AG09309 (cell line): ENCODE results near the gene TELO2.

Experiments
- DNase-seq: peaks from one replicate; pipeline ENCODE4 v3.0.0-alpha.2; 2010; ENCODE audit warnings: low read depth
- H3K4me3 ChIP-seq: 2 replicates; pipeline ENCODE4 v1.5.1; 2011; ENCODE audit warnings: mild to moderate bottlenecking, low read depth, low read length, moderate library complexity; ENCODE audit not compliant: control insufficient read depth
- TF ChIP-seq, protein P1 (sequence below): IDR thresholded peaks from 2 replicates; pipeline ENCODE4 v1.5.1; 2011; ENCODE audit warnings: mild to moderate bottlenecking, low read depth, low read length, inconsistent platforms; ENCODE audit not compliant: insufficient read depth, control insufficient read depth; ENCODE audit errors: missing control alignments

The TELO2 gene

DNA sequence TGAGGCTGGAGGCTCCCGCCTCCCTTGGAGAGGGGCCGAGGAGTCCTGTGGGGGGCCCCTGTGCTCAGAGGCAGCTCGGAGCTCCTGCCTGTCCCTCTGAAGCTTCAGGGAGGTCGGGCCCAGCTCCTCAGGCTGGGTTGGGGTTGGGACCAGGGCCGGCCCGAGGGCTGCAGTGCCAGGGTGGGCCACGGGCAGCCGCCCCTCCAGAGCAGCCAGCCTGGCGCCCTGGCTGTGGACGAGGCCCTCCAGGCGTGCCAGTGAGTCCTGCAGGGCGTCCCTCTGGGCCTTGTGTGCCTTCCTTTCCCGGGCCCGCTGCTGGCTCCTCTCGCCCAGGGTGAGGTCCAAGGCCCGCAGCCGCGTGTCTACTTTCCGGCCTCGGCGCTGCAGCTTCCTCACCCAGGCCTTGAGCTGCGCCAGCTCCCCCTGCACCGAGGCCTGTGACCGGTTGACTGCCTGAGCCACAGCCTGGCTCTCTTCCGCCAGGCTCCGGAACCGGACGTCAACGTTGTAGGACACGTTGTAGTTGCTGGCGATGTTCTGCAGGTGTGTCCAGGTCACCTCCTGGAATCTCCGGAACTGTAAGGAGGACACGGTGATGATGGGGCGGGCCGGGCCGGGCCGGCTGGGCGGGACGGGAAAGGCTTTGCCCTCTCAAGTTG lies 5.6 kb upstream of the TELO2 start:
- TF ChIP-seq, protein P1, sequence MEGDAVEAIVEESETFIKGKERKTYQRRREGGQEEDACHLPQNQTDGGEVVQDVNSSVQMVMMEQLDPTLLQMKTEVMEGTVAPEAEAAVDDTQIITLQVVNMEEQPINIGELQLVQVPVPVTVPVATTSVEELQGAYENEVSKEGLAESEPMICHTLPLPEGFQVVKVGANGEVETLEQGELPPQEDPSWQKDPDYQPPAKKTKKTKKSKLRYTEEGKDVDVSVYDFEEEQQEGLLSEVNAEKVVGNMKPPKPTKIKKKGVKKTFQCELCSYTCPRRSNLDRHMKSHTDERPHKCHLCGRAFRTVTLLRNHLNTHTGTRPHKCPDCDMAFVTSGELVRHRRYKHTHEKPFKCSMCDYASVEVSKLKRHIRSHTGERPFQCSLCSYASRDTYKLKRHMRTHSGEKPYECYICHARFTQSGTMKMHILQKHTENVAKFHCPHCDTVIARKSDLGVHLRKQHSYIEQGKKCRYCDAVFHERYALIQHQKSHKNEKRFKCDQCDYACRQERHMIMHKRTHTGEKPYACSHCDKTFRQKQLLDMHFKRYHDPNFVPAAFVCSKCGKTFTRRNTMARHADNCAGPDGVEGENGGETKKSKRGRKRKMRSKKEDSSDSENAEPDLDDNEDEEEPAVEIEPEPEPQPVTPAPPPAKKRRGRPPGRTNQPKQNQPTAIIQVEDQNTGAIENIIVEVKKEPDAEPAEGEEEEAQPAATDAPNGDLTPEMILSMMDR, result no peak
- DNase-seq, result no peak
- no peak overlapping the region for H3K4me3 ChIP-seq

- DNase-seq, result no peak
- no peak overlapping the region for H3K4me3 ChIP-seq
- TF ChIP-seq, protein P1, result no peak
Measured at GRCh38 chr16:1488054-1488601, 5.0 kb upstream of the TELO2 start.

- H3K4me3 ChIP-seq, result no peak within 1 kb of the TSS
- TF ChIP-seq, protein P1, result no peak
- DNase-seq, result no peak
Measured at GRCh38 chr16:1488619-1489018, 4.5 kb upstream of the TELO2 start, which contains the start of gene PTX4. Gene PTX4, minus strand, starts transcription at chr16:1488944. Its CDS starts 35 bp downstream, at chr16:1488909.

DNA sequence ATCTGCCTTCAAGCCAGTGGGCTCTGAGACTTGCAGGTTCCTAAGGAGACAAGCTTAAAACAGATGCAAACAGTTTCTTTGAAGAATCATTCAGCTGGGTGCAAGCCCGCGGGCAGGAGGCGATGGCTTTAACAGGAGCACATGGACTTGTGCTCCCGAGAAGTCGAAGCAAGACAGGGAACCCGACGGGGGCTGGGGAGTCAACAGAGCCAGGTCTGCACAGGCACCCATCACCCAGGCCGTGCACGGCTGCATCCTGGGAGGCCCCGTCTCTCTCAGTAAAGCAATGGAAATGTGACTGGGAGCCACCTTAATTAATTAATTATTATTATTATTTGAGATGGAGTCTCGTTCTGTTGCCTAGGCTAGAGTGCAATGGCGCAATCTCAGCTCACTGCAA lies 4.1 kb upstream of the TELO2 start:
- no peak overlapping the region for H3K4me3 ChIP-seq
- TF ChIP-seq, protein P1, result no peak
- DNase-seq, result no peak

- TF ChIP-seq, protein P1, result no peak
- H3K4me3 ChIP-seq, result no peak overlapping the region
- DNase-seq, result no peak
Measured at GRCh38 chr16:1491327-1491726, 1.8 kb upstream of the TELO2 start.

DNA sequence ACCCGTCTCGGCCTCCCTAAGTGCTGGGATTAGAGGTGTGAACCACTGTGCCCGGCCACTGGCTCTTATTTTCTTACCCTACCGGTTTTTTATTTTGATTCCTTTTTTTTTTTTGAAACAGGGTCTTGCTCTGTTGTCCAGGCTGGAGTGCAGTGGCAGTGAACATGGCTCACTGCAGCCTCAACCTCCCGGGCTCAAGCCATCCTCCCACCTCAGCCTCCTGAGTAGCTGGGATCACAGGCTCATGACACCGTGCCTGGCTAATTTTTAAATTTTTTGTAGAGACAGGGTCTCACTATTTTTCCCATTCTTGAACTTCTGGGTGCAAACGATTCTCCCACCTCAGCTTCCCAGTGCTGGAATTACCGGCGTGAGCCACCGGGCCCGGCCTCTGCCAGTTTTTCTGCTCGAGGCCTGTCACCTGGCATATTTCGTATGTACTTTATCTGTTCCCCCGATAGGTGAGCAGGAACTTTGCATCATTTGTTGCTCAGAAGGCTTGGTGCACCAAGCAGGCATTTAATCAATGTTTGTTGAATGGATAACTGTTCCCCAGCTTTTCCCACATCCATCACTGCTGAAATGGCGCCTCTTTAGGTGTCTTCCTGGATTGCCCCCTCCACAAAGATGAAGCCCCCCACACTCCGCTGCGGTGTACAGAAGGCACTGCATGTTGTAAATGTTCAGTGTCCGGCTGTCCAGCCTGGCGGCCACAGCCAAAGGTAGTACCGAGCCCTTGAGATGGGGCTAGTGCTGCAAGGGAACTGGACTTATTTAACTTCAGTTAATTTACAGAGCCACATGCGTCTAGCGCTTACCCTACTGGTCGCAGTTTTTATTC lies 858 bp upstream of the TELO2 start:
- TF ChIP-seq, protein P1, result no peak
- no peak for DNase-seq
- no peak overlapping the region for H3K4me3 ChIP-seq
